Mesendoderm (in vitro differentiated cells): ENCODE results near the gene HLA-DMA.

Experiments used
- DNase-seq: peaks from one replicate; pipeline ENCODE4 v3.0.0; 2013
- H2AK5ac ChIP-seq: 2 replicates; pipeline ENCODE4 v1.6.1; 2013; ENCODE audit warnings: low read length, inconsistent platforms
- H2BK120ac ChIP-seq: 2 replicates; pipeline ENCODE4 v1.6.1; 2013; ENCODE audit warnings: low read depth, mild to moderate bottlenecking, low read length, moderate library complexity, mixed read lengths
- H2BK15ac ChIP-seq: replicated peaks from 2 replicates; pipeline ENCODE4 v1.6.1; 2013; ENCODE audit warnings: low read depth, mild to moderate bottlenecking, moderate library complexity
- H2BK5ac ChIP-seq: 2 replicates; pipeline ENCODE4 v1.6.1; 2013; ENCODE audit warnings: low read length, inconsistent platforms
- H3K18ac ChIP-seq: 2 replicates; pipeline ENCODE4 v1.6.1; 2013; ENCODE audit warnings: mild to moderate bottlenecking, low read length, mixed read lengths
- H3K23ac ChIP-seq: one replicate; pipeline ENCODE4 v1.6.1; 2013; ENCODE audit warnings: low read length
- H3K27ac ChIP-seq: 2 replicates; pipeline ENCODE4 v1.5.1; 2013; ENCODE audit warnings: low read depth, mild to moderate bottlenecking, inconsistent platforms, low read length, moderate library complexity
- H3K27me3 ChIP-seq: 2 replicates; pipeline ENCODE4 v1.6.1; 2013; ENCODE audit warnings: low read length, control low read depth, mild to moderate bottlenecking, inconsistent platforms; ENCODE audit not compliant: insufficient read depth, poor library complexity
- H3K36me3 ChIP-seq: 2 replicates; pipeline ENCODE4 v1.6.1; 2013; ENCODE audit warnings: low read length, inconsistent platforms; ENCODE audit not compliant: control insufficient read depth, insufficient read depth
- H3K4ac ChIP-seq: one replicate; pipeline ENCODE4 v1.6.1; 2013; ENCODE audit warnings: low read depth, mild to moderate bottlenecking, low read length, moderate library complexity
- H3K4me1 ChIP-seq: 2 replicates; pipeline ENCODE4 v1.6.1; 2013; ENCODE audit warnings: low read depth, low read length, inconsistent platforms; ENCODE audit not compliant: control insufficient read depth
- H3K4me2 ChIP-seq: 2 replicates; pipeline ENCODE4 v1.6.1; 2013; ENCODE audit warnings: low read length
- H3K4me3 ChIP-seq: 2 replicates; pipeline ENCODE4 v1.5.1; 2013; ENCODE audit warnings: mild to moderate bottlenecking, low read length
- H3K56ac ChIP-seq: one replicate; pipeline ENCODE4 v1.6.1; 2013; ENCODE audit warnings: low read length
- H3K79me1 ChIP-seq: 2 replicates; pipeline ENCODE4 v1.6.1; 2013; ENCODE audit warnings: low read length, inconsistent platforms
- H3K79me2 ChIP-seq: 2 replicates; pipeline ENCODE4 v1.6.1; 2013; ENCODE audit warnings: mild to moderate bottlenecking, low read length; ENCODE audit not compliant: control insufficient read depth, insufficient read depth
- H3K9ac ChIP-seq: 2 replicates; pipeline ENCODE4 v1.6.1; 2013; ENCODE audit warnings: low read length, inconsistent platforms
- H4K5ac ChIP-seq: one replicate; pipeline ENCODE4 v1.6.1; 2013; ENCODE audit warnings: low read length
- H4K8ac ChIP-seq: one replicate; pipeline ENCODE4 v1.6.1; 2013; ENCODE audit warnings: low read depth, mild to moderate bottlenecking, control low read depth, low read length, moderate library complexity
- WGBS: extraction: QIAGEN DNeasy Blood & Tissue Kit; methylation state at CpG from one replicate; pipeline ENCODE4 v1.1.7; 2013; ENCODE audit warnings: low lambda C conversion rate, missing lambda C conversion rate; ENCODE audit not compliant: insufficient coverage; ENCODE audit errors: extremely low coverage; 5-methylcytosine and 5-hydroxymethylcytosine counted together

The HLA-DMA gene

DNA sequence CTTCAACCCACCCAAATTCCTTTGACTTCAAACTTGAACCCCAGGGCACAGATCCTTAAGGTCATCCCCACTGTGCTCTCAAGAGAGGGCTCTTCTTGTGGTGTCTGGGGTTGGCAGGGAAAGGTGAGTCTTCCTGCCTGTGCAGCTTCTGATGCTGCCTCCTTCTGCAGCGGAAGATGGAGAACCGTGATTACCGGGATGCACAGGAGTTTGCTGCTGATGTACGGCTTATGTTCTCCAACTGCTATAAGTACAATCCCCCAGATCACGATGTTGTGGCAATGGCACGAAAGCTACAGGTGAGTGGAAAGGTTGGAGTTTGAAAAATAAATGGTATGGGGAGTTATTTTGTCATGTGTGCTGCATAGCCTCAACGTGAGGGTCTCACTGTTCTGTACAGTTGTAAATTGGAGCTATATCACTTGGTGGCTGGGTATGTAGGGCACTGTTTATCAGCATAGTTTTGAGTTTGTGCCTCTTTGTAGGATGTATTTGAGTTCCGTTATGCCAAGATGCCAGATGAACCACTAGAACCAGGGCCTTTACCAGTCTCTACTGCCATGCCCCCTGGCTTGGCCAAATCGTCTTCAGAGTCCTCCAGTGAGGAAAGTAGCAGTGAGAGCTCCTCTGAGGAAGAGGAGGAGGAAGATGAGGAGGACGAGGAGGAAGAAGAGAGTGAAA, 24.5 kb upstream of the HLA-DMA start:
- no peaks in the 10 kb centered on the region for H3K4me1 ChIP-seq
- H3K4me3 ChIP-seq, result no peak overlapping the region
- peaks cover 62% of the 10 kb centered on the region for H3K36me3 ChIP-seq

DNA sequence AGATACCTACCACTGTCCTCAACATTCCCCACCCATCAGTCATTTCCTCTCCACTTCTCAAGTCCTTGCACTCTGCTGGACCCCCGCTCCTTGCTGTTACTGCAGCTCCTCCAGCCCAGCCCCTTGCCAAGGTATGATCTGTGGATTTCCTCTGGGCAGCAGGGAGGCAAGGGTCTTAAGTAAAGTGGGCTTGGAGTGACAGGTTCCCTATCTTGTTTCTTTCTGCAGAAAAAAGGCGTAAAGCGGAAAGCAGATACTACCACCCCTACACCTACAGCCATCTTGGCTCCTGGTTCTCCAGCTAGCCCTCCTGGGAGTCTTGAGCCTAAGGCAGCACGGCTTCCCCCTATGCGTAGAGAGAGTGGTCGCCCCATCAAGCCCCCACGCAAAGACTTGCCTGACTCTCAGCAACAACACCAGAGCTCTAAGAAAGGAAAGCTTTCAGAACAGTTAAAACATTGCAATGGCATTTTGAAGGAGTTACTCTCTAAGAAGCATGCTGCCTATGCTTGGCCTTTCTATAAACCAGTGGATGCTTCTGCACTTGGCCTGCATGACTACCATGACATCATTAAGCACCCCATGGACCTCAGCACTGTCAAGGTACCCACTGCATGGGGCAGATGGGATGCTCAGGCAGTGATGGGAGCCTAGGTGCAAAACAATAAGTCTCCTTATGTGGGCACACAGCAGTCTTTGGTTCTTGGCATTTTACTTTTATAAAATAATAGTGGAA, 23.6 kb upstream of the HLA-DMA start:
- no peak overlapping the region for H2BK5ac ChIP-seq
- no peak overlapping the region for H3K56ac ChIP-seq
- no CpG with 5 or more reads among the region's 7 CpGs for WGBS
- H4K5ac ChIP-seq, result no peak overlapping the region
- H3K4me3 ChIP-seq, result no peak overlapping the region
- no peak overlapping the region for H3K27ac ChIP-seq
- no peaks in the 10 kb centered on the region for H3K4me1 ChIP-seq
- DNase-seq, result no peak
- H3K4me2 ChIP-seq, result no peak overlapping the region
- H2BK120ac ChIP-seq, result no peak overlapping the region
- peaks cover 22% of the 10 kb centered on the region for H3K79me1 ChIP-seq
- no peak overlapping the region for H3K18ac ChIP-seq
- no peak overlapping the region for H2BK15ac ChIP-seq
- no peak overlapping the region for H3K23ac ChIP-seq
- no peaks in the 10 kb centered on the region for H3K27me3 ChIP-seq
- no peak overlapping the region for H3K4ac ChIP-seq
- no peak overlapping the region for H3K9ac ChIP-seq
- no peak overlapping the region for H4K8ac ChIP-seq
- H3K79me2 ChIP-seq, result peaks cover 72% of the 10 kb centered on the region
- H3K36me3 ChIP-seq, result peaks cover 62% of the 10 kb centered on the region
- no peak overlapping the region for H2AK5ac ChIP-seq

More for the DNA sequence above, 24.5 kb upstream of the HLA-DMA start:
- H4K8ac ChIP-seq, result no peak overlapping the region
- H3K56ac ChIP-seq, result no peak overlapping the region
- H2BK120ac ChIP-seq, result no peak overlapping the region
- H2BK5ac ChIP-seq, result no peak overlapping the region
- H4K5ac ChIP-seq, result no peak overlapping the region
- no peak overlapping the region for H3K27ac ChIP-seq
- H3K4ac ChIP-seq, result no peak overlapping the region
- H3K18ac ChIP-seq, result no peak overlapping the region
- H3K23ac ChIP-seq, result peak overlapping the region; percentile 29
- no peak for DNase-seq
- peaks cover 68% of the 10 kb centered on the region for H3K79me2 ChIP-seq
- H3K27me3 ChIP-seq, result no peaks in the 10 kb centered on the region
- WGBS, result no CpG with 5 or more reads among the region's 10 CpGs
- H3K4me2 ChIP-seq, result no peak overlapping the region
- H3K9ac ChIP-seq, result no peak overlapping the region
- peaks cover 22% of the 10 kb centered on the region for H3K79me1 ChIP-seq
- H2BK15ac ChIP-seq, result no peak overlapping the region
- no peak overlapping the region for H2AK5ac ChIP-seq

DNA sequence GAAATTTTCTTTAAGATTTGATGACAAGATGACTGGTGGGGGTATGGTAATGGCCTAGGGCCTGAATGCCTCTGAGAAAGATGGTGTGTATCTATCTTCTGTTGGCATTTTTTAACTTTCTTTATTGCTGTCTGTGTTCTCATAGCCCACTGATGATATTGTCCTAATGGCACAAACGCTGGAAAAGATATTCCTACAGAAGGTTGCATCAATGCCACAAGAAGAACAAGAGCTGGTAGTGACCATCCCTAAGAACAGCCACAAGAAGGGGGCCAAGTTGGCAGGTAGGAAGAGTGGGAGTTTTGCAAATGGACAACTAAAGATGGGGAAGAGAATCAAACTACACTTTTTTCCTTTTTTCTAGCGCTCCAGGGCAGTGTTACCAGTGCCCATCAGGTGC, 23.0 kb upstream of the HLA-DMA start:
- H4K5ac ChIP-seq, result no peak overlapping the region
- no peaks in the 10 kb centered on the region for H3K4me1 ChIP-seq
- H3K79me2 ChIP-seq, result peaks cover 74% of the 10 kb centered on the region
- H3K9ac ChIP-seq, result no peak overlapping the region
- H3K23ac ChIP-seq, result no peak overlapping the region
- no peak overlapping the region for H2BK15ac ChIP-seq
- H2BK120ac ChIP-seq, result no peak overlapping the region
- H4K8ac ChIP-seq, result no peak overlapping the region
- H3K27me3 ChIP-seq, result no peaks in the 10 kb centered on the region
- H3K36me3 ChIP-seq, result peaks cover 62% of the 10 kb centered on the region
- H3K27ac ChIP-seq, result no peak overlapping the region
- H2BK5ac ChIP-seq, result no peak overlapping the region
- no peak overlapping the region for H3K4me2 ChIP-seq
- no peak for DNase-seq
- no peak overlapping the region for H3K18ac ChIP-seq
- no peak overlapping the region for H3K4ac ChIP-seq
- no peak overlapping the region for H3K56ac ChIP-seq
- no CpG with 5 or more reads among the region's 2 CpGs for WGBS
- no peak overlapping the region for H2AK5ac ChIP-seq
- H3K79me1 ChIP-seq, result peaks cover 24% of the 10 kb centered on the region
- no peak overlapping the region for H3K4me3 ChIP-seq

DNA sequence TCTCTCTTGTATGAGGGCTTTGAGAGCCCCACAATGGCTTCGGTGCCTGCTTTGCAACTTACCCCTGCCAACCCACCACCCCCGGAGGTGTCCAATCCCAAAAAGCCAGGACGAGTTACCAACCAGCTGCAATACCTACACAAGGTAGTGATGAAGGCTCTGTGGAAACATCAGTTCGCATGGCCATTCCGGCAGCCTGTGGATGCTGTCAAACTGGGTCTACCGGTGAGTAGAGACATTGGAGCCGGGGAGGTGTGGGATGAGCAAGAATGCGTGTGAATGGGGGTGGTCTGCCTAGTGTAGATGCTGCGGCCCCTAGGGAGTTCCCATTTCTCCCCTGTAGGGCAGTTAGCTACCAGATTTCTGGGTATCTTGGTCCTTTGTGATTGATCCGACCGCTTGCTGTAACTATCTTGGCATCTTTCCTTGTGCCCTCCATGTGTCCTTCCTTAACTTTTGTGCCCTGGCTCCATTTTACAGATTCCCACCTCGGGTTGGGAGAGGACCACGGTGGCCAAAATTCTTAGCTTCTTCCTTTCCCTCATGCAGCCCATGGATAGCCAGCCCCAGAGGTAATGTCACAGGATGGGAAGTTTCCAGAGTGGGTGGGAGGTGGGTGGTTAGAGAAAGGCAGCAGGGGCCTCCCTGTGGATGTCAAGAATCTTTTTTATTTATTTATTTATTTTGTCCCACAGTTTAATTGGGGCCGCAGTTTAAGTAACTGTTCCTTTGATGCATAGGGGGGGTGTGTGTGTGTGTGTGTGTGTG, 21.8 kb upstream of the HLA-DMA start:
- Histone ChIP-seq H3K27me3 (no peaks in the 10 kb centered on the region), H3K4me2 (peak overlapping the region; percentile 83), H3K79me1 (peaks cover 17% of the 10 kb centered on the region), H3K4ac (no peak overlapping the region), H2BK120ac (no peak overlapping the region), H4K5ac (no peak overlapping the region), H3K18ac (no peak overlapping the region), H2BK15ac (no peak overlapping the region), H2AK5ac (no peak overlapping the region), H3K79me2 (peaks cover 75% of the 10 kb centered on the region), H2BK5ac (no peak overlapping the region), H3K4me1 (no peaks in the 10 kb centered on the region), H4K8ac (no peak overlapping the region), H3K9ac (peak overlapping the region; percentile 95), H3K56ac (peak overlapping the region; percentile 86), H3K27ac (no peak overlapping the region), H3K23ac (no peak overlapping the region), H3K4me3 (peak overlapping the region; percentile 99), H3K36me3 (peaks cover 50% of the 10 kb centered on the region)
- no peak for DNase-seq
- no CpG with 5 or more reads among the region's 14 CpGs for WGBS

DNA sequence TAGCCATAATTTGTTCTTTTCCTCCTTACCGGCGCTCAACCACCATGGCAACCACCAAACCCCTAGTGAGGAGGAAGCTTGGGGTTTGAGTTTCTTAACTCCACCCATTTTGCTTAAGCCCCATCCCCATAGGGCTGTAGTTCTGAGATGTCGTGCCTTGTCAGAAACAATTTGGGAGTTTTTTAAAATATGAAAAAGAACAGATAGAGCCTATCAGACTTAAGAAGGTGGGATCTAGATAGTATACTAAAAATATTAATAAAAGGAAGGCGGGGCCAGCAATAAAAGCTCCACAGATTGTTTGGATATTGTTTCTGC, 21.1 kb upstream of the HLA-DMA start:
- no peaks in the 10 kb centered on the region for H3K4me1 ChIP-seq
- H3K27ac ChIP-seq, result no peak overlapping the region
- WGBS, result no CpG with 5 or more reads among the region's 4 CpGs
- H3K27me3 ChIP-seq, result no peaks in the 10 kb centered on the region
- H3K4me3 ChIP-seq, result peak overlapping the region; percentile 99
- H2BK15ac ChIP-seq, result no peak overlapping the region
- peaks cover 47% of the 10 kb centered on the region for H3K36me3 ChIP-seq
- H3K79me1 ChIP-seq, result peaks cover 15% of the 10 kb centered on the region
- no peak for DNase-seq
- H3K18ac ChIP-seq, result no peak overlapping the region
- H2AK5ac ChIP-seq, result no peak overlapping the region
- H3K56ac ChIP-seq, result peak overlapping the region; percentile 97
- H4K8ac ChIP-seq, result no peak overlapping the region
- peak overlapping the region; percentile 83 for H3K4me2 ChIP-seq
- H4K5ac ChIP-seq, result no peak overlapping the region
- peak overlapping the region; percentile 95 for H3K9ac ChIP-seq
- H3K4ac ChIP-seq, result no peak overlapping the region
- H2BK120ac ChIP-seq, result no peak overlapping the region
- peaks cover 78% of the 10 kb centered on the region for H3K79me2 ChIP-seq
- H3K23ac ChIP-seq, result no peak overlapping the region
- no peak overlapping the region for H2BK5ac ChIP-seq
